Lower lobe of right lung (tissue), 2 donors: ENCODE measurements around the gene PDGFC. TPM values are rescaled to one million over a fixed set of nuclear protein-coding genes. Genes with fewer than 3 reads are reported as not detected.

Experiments used
- ATAC-seq, 2 donors: fragments of 200-7000 bp; cut with Tn5 transposase; one replicate each; pipeline ENCODE4 v1.9.1; 2020 to 2022; ENCODE audit warnings: mild to moderate bottlenecking in 2 of 2, moderate library complexity in 2 of 2
- DNase-seq: peaks from one replicate; pipeline ENCODE4 v3.0.0-alpha.2; 2020
- H3K27ac ChIP-seq: fragments of 200-600 bp; one replicate; pipeline ENCODE4 v1.8.0; 2022
- H3K27me3 ChIP-seq: fragments of 200-600 bp; one replicate; pipeline ENCODE4 v1.8.0; 2022; ENCODE audit warnings: low read depth
- H3K36me3 ChIP-seq: fragments of 200-600 bp; one replicate; pipeline ENCODE4 v1.8.0; 2022; ENCODE audit warnings: mild to moderate bottlenecking
- H3K4me1 ChIP-seq: fragments of 200-600 bp; one replicate; pipeline ENCODE4 v1.8.0; 2022
- H3K4me3 ChIP-seq: fragments of 200-600 bp; one replicate; pipeline ENCODE4 v1.8.0; 2022; ENCODE audit warnings: mild to moderate bottlenecking
- H3K9me3 ChIP-seq: fragments of 200-600 bp; one replicate; pipeline ENCODE4 v1.8.0; 2022
- intact Hi-C: fragments of 100-400 bp; cut with DNase I; formaldehyde crosslinking; loops from one replicate; pipeline ENCODE4 v1.11.0; 2022
- total RNA-seq: library from RNA; stranded (reverse); fragmentation: NEBNext Ultra II Directional; extraction: Animal tissue kit (Norgen Biotek cat#: 25700); gene quantifications from one replicate; pipeline ENCODE4 v1.2.1, GENCODE V29; 2021
- TF ChIP-seq, protein P1 (sequence below): fragments of 200-600 bp; IDR thresholded peaks from one replicate; pipeline ENCODE4 v1.8.0; 2022; ENCODE audit warnings: antibody characterized with exemption, mild to moderate bottlenecking
- donor health status: DM: no; HTN: yes; CAD: no; lungs with severe emphysema.

The PDGFC gene
- total RNA-seq, 1 donor from 2014 or later, result 30.6 TPM

DNA sequence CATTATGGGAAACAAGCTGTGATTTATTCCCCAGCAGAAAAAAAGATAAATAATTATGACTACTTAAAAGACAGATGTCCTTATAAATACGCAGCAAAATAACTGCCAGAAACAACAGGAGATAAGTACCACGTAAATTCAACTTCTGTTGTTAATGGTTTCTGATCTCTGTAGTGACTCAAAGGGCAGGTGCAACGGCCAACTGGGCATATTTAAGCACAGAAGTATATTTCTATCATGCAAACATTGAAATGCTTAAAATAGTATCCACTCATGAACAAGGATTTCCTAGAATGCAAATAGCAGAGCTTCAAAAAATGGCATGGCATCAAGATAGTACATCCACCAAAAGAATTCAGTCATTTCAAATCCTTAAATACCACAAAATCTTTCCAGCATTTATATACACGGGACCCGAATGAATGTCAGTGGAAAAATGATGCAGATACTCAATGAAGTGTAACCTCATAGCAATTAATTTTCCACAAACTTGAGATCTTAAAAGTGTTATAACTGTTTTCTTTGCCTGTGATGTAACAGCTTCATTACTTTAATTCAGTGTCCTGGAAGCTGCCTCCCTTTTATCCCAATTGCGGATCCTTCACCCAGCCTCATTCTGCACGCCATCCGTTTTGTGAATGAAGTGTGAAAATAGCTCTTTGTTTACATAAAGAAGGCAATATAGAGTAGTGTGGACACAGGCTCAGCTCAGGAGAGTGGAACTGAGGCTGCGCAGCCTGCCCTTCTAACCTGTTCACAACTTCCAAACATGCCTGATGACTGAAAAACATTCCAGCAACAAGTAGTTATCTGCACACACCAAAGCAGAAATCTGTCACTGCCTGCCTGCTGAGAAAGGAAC, 10.2 kb downstream of the PDGFC start:
- Histone ChIP-seq H3K4me1 (peaks cover 19% of the 10 kb centered on the region), H3K9me3 (no peaks in the 10 kb centered on the region)
- DNase-seq, result no peak

DNA sequence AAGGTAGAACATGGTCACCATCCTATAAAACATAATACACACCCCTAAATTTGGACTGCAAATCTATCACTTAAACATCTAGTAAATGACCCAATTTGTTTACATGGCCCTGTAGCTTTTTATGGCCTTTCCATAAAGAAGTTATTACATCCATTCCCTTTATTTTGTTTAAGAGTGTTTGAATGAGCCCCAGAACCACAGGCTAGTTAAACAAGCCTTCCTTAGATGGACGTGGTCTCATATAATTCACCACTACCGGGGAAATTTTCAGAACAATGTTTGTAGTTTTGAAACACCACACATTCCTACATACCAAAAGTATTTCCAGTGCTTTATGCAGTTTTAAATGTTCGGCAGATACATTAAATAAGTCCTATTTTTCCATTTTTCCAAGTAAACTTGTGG, 12.3 kb downstream of the PDGFC start:
- TF ChIP-seq, protein P1, sequence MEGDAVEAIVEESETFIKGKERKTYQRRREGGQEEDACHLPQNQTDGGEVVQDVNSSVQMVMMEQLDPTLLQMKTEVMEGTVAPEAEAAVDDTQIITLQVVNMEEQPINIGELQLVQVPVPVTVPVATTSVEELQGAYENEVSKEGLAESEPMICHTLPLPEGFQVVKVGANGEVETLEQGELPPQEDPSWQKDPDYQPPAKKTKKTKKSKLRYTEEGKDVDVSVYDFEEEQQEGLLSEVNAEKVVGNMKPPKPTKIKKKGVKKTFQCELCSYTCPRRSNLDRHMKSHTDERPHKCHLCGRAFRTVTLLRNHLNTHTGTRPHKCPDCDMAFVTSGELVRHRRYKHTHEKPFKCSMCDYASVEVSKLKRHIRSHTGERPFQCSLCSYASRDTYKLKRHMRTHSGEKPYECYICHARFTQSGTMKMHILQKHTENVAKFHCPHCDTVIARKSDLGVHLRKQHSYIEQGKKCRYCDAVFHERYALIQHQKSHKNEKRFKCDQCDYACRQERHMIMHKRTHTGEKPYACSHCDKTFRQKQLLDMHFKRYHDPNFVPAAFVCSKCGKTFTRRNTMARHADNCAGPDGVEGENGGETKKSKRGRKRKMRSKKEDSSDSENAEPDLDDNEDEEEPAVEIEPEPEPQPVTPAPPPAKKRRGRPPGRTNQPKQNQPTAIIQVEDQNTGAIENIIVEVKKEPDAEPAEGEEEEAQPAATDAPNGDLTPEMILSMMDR, result no peak
- Histone ChIP-seq H3K27ac (no peak overlapping the region), H3K4me3 (no peak overlapping the region)

More for the DNA sequence above, 10.2 kb downstream of the PDGFC start:
- TF ChIP-seq, protein P1, result no peak
- peak in 1 of 2 donors; percentile 23 for ATAC-seq
- H3K27me3 ChIP-seq, result no peaks in the 10 kb centered on the region
- intact Hi-C loops, result no loop called here
- no peak overlapping the region for H3K27ac ChIP-seq
- H3K4me3 ChIP-seq, result no peak overlapping the region
- no peaks in the 10 kb centered on the region for H3K36me3 ChIP-seq

DNA sequence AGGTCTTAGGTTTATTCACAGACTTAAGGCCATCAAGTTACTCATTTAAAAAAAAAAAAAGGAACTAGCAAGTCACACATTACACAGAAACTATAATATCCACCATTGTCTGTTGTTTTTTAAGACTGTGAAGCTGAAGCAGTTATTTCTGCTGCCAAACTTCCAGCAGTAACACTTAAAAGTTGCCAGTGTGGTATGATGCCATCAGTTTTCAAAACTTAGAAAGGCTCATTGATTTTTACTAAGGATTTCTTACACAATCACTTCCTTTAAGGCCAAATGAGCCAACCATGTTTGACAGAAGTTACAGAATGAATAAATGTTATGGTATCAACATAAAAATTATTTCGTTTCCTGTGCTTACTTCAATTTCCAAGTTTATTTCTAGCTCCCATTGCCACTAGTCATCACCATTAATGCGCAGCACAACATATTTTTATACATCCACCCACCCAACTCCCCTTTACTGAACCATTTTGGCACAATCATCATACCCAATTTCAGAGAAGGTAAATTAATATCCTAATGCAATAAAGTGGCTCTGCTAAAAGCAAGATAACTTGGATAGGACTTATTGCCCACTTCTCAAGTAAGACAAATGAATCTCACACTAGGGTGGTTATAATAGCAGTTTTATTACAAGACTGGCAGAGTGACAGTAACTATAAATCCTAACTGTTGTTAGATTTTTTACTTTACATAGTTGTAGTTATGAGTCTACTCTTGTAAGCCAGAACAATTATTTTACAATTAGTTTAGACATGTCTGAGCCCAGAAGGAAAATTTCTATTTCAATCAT, 13.1 kb downstream of the PDGFC start:
- TF ChIP-seq, protein P1, result no peak
- H3K27ac ChIP-seq, result no peak overlapping the region
- ATAC-seq, result peak in 1 of 2 donors; percentile 18
- no peaks in the 10 kb centered on the region for H3K27me3 ChIP-seq
- no peak for DNase-seq
- no peaks in the 10 kb centered on the region for H3K9me3 ChIP-seq
- H3K4me3 ChIP-seq, result no peak overlapping the region
- peaks cover 15% of the 10 kb centered on the region for H3K4me1 ChIP-seq
- intact Hi-C loops, result no loop called here
- no peaks in the 10 kb centered on the region for H3K36me3 ChIP-seq

More for the DNA sequence above, 12.3 kb downstream of the PDGFC start:
- Histone ChIP-seq H3K9me3 (no peaks in the 10 kb centered on the region), H3K27me3 (no peaks in the 10 kb centered on the region), H3K4me1 (peaks cover 15% of the 10 kb centered on the region), H3K36me3 (no peaks in the 10 kb centered on the region)
- ATAC-seq (no peak), DNase-seq (no peak)
- intact Hi-C loops, result no loop called here

DNA sequence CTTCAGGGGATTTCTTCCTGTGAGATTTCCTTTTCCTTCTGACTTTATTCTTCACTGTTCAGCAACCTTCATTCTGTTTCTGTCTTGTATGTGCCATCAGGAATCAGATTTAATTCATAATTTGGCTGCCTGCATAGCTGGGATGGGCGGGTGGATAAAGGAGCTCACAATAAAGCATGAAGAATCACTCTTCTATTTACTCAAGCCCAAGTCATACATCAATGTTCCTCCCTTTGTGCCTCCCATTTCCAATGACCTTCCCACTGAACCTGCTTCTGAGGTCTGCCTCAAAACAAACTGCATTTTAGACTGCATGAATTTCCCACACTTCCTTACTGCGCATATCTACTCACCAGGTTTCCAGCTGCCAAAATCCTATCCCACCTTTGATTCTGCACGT, 14.0 kb downstream of the PDGFC start:
- no peak overlapping the region for H3K4me3 ChIP-seq
- intact Hi-C loops, result no loop called here
- peaks cover 15% of the 10 kb centered on the region for H3K4me1 ChIP-seq
- H3K27me3 ChIP-seq, result no peaks in the 10 kb centered on the region
- H3K36me3 ChIP-seq, result no peaks in the 10 kb centered on the region
- DNase-seq (no peak), ATAC-seq (no peak)
- H3K9me3 ChIP-seq, result no peaks in the 10 kb centered on the region
- TF ChIP-seq, protein P1, result no peak
- H3K27ac ChIP-seq, result no peak overlapping the region

DNA sequence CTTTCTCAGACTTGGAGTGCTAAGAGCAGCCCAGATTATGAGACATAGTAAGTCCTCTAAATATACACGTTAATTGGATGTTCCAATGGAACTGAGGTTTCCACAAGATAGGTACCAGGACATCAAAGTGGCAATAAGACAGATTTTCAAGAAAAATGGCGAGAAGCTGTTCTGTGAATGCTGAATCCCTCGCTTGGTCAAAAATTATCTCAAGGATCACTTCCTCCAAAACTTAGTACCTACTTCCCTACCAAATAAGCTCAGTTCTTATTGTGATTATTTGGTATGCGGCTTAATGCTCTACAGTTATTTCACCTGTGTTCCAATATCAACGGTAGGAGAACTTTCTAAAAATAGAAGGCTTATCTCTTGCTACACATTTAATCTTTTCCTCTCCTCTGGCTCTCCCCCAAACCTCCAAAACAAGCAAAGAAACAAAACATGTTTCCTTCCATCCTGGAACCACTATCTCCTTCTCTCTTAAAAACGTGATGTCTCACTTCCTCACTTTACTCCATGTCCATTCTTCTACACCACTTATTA, 14.7 kb downstream of the PDGFC start:
- TF ChIP-seq, protein P1, result no peak
- Histone ChIP-seq H3K27ac (no peak overlapping the region), H3K4me1 (peaks cover 15% of the 10 kb centered on the region), H3K27me3 (no peaks in the 10 kb centered on the region), H3K9me3 (no peaks in the 10 kb centered on the region), H3K4me3 (no peak overlapping the region), H3K36me3 (no peaks in the 10 kb centered on the region)
- DNase-seq, result no peak
- intact Hi-C loops, result no loop called here
- no peak for ATAC-seq
